GM19395 (cell line): ENCODE results near the gene CYBA.
"Not testable (repeated sequence)": the region's sequence is repeated elsewhere in the genome, so short reads cannot be mapped to it uniquely, and the experiment has no call there.

Experiments used
- ATAC-seq: cut with Tn5 transposase; IDR thresholded peaks from one replicate; pipeline ENCODE4 v1.9.1; 2021; ENCODE audit warnings: mild to moderate bottlenecking, moderate library complexity; ENCODE audit not compliant: unreplicated experiment

CYBA gene

GRCh38 chr16:88686439-88687253 lies 35.8 kb upstream of the CYBA start, which contains the start of gene SNAI3:
Gene SNAI3, minus strand, starts transcription at chr16:88686507. Its CDS starts 101 bp downstream, at chr16:88686406.
- ATAC-seq: peak; percentile 58

- ATAC-seq: no peak
These were observed 35.2 kb upstream of the CYBA start for GRCh38 chr16:88686062-88686438.

GRCh38 chr16:88685156-88686061 lies 34.6 kb upstream of the CYBA start:
- no peak for ATAC-seq

- ATAC-seq: no peak
These were observed 33.8 kb upstream of the CYBA start for GRCh38 chr16:88684569-88685155.

- peak; percentile 79 for ATAC-seq
These were observed 31.0 kb upstream of the CYBA start for GRCh38 chr16:88681709-88682451.

- no peak for ATAC-seq
These were observed 30.3 kb upstream of the CYBA start for GRCh38 chr16:88681084-88681680.

GRCh38 chr16:88680554-88681083 lies 29.8 kb upstream of the CYBA start:
- ATAC-seq: no peak

- no peak for ATAC-seq
These were observed 27.5 kb upstream of the CYBA start for GRCh38 chr16:88678224-88678979.

- ATAC-seq: no peak
These were observed 26.9 kb upstream of the CYBA start for GRCh38 chr16:88677721-88678120.

GRCh38 chr16:88676502-88677242 lies 25.8 kb upstream of the CYBA start:
- ATAC-seq: no peak

- ATAC-seq: no peak
These were observed 23.0 kb upstream of the CYBA start for GRCh38 chr16:88673716-88674379.

GRCh38 chr16:88672776-88673175 lies 21.9 kb upstream of the CYBA start:
- no peak for ATAC-seq

- no peak for ATAC-seq
These were observed 21.0 kb upstream of the CYBA start for GRCh38 chr16:88671806-88672205.

- ATAC-seq: no peak
These were observed 19.1 kb upstream of the CYBA start for GRCh38 chr16:88669980-88670379.

GRCh38 chr16:88669493-88669892 lies 18.6 kb upstream of the CYBA start:
- not testable (repeated sequence) for ATAC-seq

GRCh38 chr16:88667461-88667860 lies 16.6 kb upstream of the CYBA start:
- no peak for ATAC-seq

GRCh38 chr16:88665570-88665969 lies 14.7 kb upstream of the CYBA start:
- no peak for ATAC-seq

- ATAC-seq: no peak
These were observed 14.3 kb upstream of the CYBA start for GRCh38 chr16:88665148-88665547.
